Measurements from ENCODE around the gene GPR160.
A peak's percentile ranks its signal among the peaks of the same experiment; 100 is the strongest.
"Not testable (repeated sequence)": the region's sequence is repeated elsewhere in the genome, so short reads cannot be mapped to it uniquely, and the experiment has no call there.

GPR160 gene

GRCh38 chr3:170007031-170007663 is 30.6 kb upstream of the GPR160 start:
- ChIA-PET POLR2A (no interaction called here), CTCF (interaction anchor here (1.0 to 1.4 kb wide), 3 partner anchors 11 to 47 kb away, joined by 3 to 5 read pairs (median 3); no protein-coding TSS in a partner anchor)
- peak; percentile 62 for DNase-seq (ENCODE audit: extremely low spot score)
- TF ChIP-seq CTCF (IDR thresholded peaks at IDR 0.05; ENCODE audit: control extremely low read depth, extremely low read depth, low read depth, missing control alignments) = no peak

GRCh38 chr3:170010498-170010897 is 27.3 kb upstream of the GPR160 start:
- ChIA-PET POLR2A (no interaction called here), CTCF (interaction anchor here (2.9 kb wide), 1 partner anchor 10 kb away, joined by 9 read pairs; no protein-coding TSS in a partner anchor)
- no peak for TF ChIP-seq CTCF (IDR thresholded peaks at IDR 0.05; ENCODE audit: control extremely low read depth, extremely low read depth, low read depth, missing control alignments)
- no peak for DNase-seq (ENCODE audit: extremely low spot score)

- CTCF ChIA-PET = interaction anchor here (1.3 to 2.2 kb wide), 4 partner anchors 8 to 41 kb away, joined by 3 to 8 read pairs (median 6); no protein-coding TSS in a partner anchor
- no peak for DNase-seq (ENCODE audit: extremely low spot score)
- TF ChIP-seq CTCF (IDR thresholded peaks at IDR 0.05; ENCODE audit: control extremely low read depth, extremely low read depth, low read depth, missing control alignments) = no peak
- POLR2A ChIA-PET = interaction anchor here (0.6 to 0.7 kb wide), 2 partner anchors 11 to 59 kb away, joined by 4 to 6 read pairs; no protein-coding TSS in a partner anchor
These were observed 25.0 kb upstream of the GPR160 start for GRCh38 chr3:170012683-170013400.

- CTCF ChIA-PET = no interaction called here
- no peak for TF ChIP-seq CTCF (IDR thresholded peaks at IDR 0.05; ENCODE audit: control extremely low read depth, extremely low read depth, low read depth, missing control alignments)
- no peak for DNase-seq (ENCODE audit: extremely low spot score)
- POLR2A ChIA-PET = no interaction called here
These were observed 21.7 kb upstream of the GPR160 start for GRCh38 chr3:170016057-170016456.

- DNase-seq (ENCODE audit: extremely low spot score); POLR2A ChIA-PET: not testable (repeated sequence)
- CTCF ChIA-PET = interaction anchor here (1.2 kb wide), 1 partner anchor 19 kb away, joined by 3 read pairs; no protein-coding TSS in a partner anchor
These were observed 18.5 kb upstream of the GPR160 start for GRCh38 chr3:170019306-170019705.

GRCh38 chr3:170021083-170021482 is 16.7 kb upstream of the GPR160 start:
- no peak for DNase-seq (ENCODE audit: extremely low spot score)
- ChIA-PET POLR2A (no interaction called here), CTCF (interaction anchor here (0.7 to 2.7 kb wide), 16 partner anchors 9 to 158 kb away, joined by 3 to 9 read pairs (median 4); partner anchors contain the start of genes GPR160, SAMD7 and SEC62)
- peak; percentile 23 for TF ChIP-seq CTCF (IDR thresholded peaks at IDR 0.05; ENCODE audit: control extremely low read depth, extremely low read depth, low read depth, missing control alignments)

- no peak for TF ChIP-seq CTCF (IDR thresholded peaks at IDR 0.05; ENCODE audit: control extremely low read depth, extremely low read depth, low read depth, missing control alignments)
- no peak for DNase-seq (ENCODE audit: extremely low spot score)
- ChIA-PET POLR2A (no interaction called here), CTCF (interaction anchor here (1.0 to 2.7 kb wide), 6 partner anchors 9 to 55 kb away, joined by 3 to 6 read pairs (median 4); no protein-coding TSS in a partner anchor)
These were observed 15.5 kb upstream of the GPR160 start for GRCh38 chr3:170022336-170022735.
